ENCODE results near the gene CCDC83. TPM values are rescaled to one million over a fixed set of nuclear protein-coding genes. Genes with fewer than 3 reads are reported as not detected.
A peak's percentile ranks its signal among the peaks of the same experiment; 100 is the strongest.
"Not testable (repeated sequence)": the region's sequence is repeated elsewhere in the genome, so short reads cannot be mapped to it uniquely, and the experiment has no call there.

CCDC83 gene
- total RNA-seq, 3 donors from 2014 or later (not counting 1 experiment from before 2014, with no cell fraction given) = 0.12 TPM; not detected in 2

DNA sequence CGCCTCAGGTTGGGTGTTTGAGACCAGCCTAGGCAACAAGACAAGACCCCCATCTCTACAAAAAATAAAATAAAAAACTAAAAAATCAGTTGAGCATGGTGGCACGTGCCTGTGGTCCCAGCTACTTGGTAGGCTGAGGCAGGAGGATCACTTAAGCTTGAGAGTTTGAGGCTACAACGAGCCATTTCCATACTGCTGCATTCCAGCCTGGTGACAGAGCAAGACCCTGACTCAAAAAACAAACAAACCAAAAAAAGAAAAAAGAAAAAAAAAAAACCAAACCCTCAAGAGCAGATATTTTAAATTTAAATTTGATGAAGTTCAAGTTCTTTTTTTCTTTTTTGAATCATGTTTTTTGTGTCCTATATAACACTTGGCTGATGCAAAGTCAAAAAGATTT is 7.2 kb upstream of the CCDC83 start:
- H3K9me3 ChIP-seq (ENCODE audit: control insufficient read depth, insufficient read depth, low read length) = peaks cover 2% of the 10 kb centered on the region
- DNase-seq (no peak), ATAC-seq (no peak)
- no peaks in the 10 kb centered on the region for H3K27me3 ChIP-seq (ENCODE audit: control insufficient read depth, insufficient read depth, low read length)
- no peaks in the 10 kb centered on the region for H3K36me3 ChIP-seq (ENCODE audit: control insufficient read depth, insufficient read depth, low read length)
- H3K4me1 ChIP-seq (ENCODE audit: control insufficient read depth, insufficient read depth, low read length) = no peaks in the 10 kb centered on the region
- H3K4me3 ChIP-seq (ENCODE audit: low read length) = no peak overlapping the region
- no peak for TF ChIP-seq CTCF (IDR thresholded peaks at IDR 0.05)
- no peak overlapping the region for H3K27ac ChIP-seq (ENCODE audit: low read length)
- intact Hi-C loops (cut with micrococcal nuclease) = no loop called here
- no peaks in the 10 kb centered on the region for H3K9me3 Mint-ChIP-seq
- WGBS (ENCODE audit: insufficient coverage) = 100% methylated on average over 3 of the region's 3 CpGs
- H3K4me1 Mint-ChIP-seq = no peaks in the 10 kb centered on the region
- peaks cover 6% of the 10 kb centered on the region for H3K36me3 Mint-ChIP-seq
- H3K27me3 Mint-ChIP-seq (ENCODE audit: low read depth in 2 of 2) = no peaks in the 10 kb centered on the region
- no peak overlapping the region for H3K27ac Mint-ChIP-seq
- no peak overlapping the region for H3K4me3 Mint-ChIP-seq

DNA sequence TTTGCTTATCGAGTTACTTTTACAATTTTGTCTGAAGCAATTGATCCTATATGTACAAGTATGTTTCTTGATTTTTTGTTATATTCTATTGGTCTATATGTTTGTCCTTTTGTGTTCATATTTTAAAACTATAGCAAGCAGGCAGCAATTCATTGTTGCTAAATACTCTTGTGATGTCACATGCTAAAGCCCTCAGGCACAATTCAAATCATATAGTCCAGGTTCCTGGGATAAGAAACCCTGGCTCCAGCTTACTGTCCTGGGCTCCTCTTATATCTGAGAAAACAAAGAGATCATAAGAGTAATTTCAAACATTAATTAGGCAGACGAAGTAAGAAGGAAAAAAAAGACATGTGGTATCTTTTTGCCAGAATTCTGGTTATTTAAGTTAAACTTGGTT is 6.6 kb upstream of the CCDC83 start:
- no peak for ATAC-seq
- Histone ChIP-seq H3K9me3 (ENCODE audit: control insufficient read depth, insufficient read depth, low read length) (peaks cover 2% of the 10 kb centered on the region), H3K27ac (ENCODE audit: low read length) (no peak overlapping the region), H3K4me3 (ENCODE audit: low read length) (no peak overlapping the region), H3K27me3 (ENCODE audit: control insufficient read depth, insufficient read depth, low read length) (no peaks in the 10 kb centered on the region), H3K36me3 (ENCODE audit: control insufficient read depth, insufficient read depth, low read length) (no peaks in the 10 kb centered on the region), H3K4me1 (ENCODE audit: control insufficient read depth, insufficient read depth, low read length) (no peaks in the 10 kb centered on the region)
- H3K4me3 Mint-ChIP-seq = no peak overlapping the region
- H3K36me3 Mint-ChIP-seq = peaks cover 6% of the 10 kb centered on the region
- DNase-seq = no peak
- WGBS (ENCODE audit: insufficient coverage) = 100% methylated on average over 1 of the region's 2 CpGs
- no peaks in the 10 kb centered on the region for H3K9me3 Mint-ChIP-seq
- H3K4me1 Mint-ChIP-seq = no peaks in the 10 kb centered on the region
- H3K27ac Mint-ChIP-seq = no peak overlapping the region
- H3K27me3 Mint-ChIP-seq (ENCODE audit: low read depth in 2 of 2) = no peaks in the 10 kb centered on the region
- intact Hi-C loops (cut with micrococcal nuclease) = no loop called here
- no peak for TF ChIP-seq CTCF (IDR thresholded peaks at IDR 0.05)

DNA sequence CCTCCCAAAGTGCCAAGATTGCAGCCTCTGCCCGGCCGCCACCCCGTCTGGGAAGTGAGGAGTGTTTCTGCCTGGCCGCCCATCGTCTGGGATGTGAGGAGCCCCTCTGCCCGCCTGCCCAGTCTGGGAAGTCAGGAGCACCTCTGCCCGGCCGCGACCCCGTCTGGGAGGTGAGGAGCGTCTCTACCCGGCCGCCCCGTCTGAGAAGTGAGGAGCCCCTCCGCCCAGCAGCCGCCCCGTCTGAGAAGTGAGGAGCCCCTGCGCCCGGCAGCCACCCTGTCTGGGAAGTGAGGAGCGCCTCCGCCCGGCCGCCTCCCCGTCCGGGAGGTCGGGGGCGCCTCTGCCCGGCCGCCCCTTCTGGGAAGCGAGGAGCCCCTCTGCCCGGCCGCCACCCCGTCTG is 2.4 kb upstream of the CCDC83 start:
- H3K36me3 ChIP-seq (ENCODE audit: control insufficient read depth, insufficient read depth, low read length); H3K27me3 Mint-ChIP-seq (ENCODE audit: low read depth in 2 of 2); H3K36me3 Mint-ChIP-seq; H3K4me3 ChIP-seq (ENCODE audit: low read length); H3K27me3 ChIP-seq (ENCODE audit: control insufficient read depth, insufficient read depth, low read length); H3K4me3 Mint-ChIP-seq; ATAC-seq; DNase-seq; H3K27ac ChIP-seq (ENCODE audit: low read length); H3K9me3 ChIP-seq (ENCODE audit: control insufficient read depth, insufficient read depth, low read length); H3K27ac Mint-ChIP-seq; H3K9me3 Mint-ChIP-seq: not testable (repeated sequence)
- peaks cover 11% of the 10 kb centered on the region for H3K4me1 ChIP-seq (ENCODE audit: control insufficient read depth, insufficient read depth, low read length)
- intact Hi-C loops (cut with micrococcal nuclease) = loop anchor here (10.0 kb wide), 3 partner anchors 158 to 258 kb away; no protein-coding TSS in a partner anchor
- over 99% methylated on average over 33 of the region's 33 CpGs for WGBS (ENCODE audit: insufficient coverage)
- H3K4me1 Mint-ChIP-seq = peaks cover 16% of the 10 kb centered on the region in 2 donors

GRCh38 chr11:85853541-85853940 is 1.6 kb upstream of the CCDC83 start:
- not testable (repeated sequence) for ATAC-seq; H3K9me3 ChIP-seq (ENCODE audit: control insufficient read depth, insufficient read depth, low read length); DNase-seq; H3K4me3 ChIP-seq (ENCODE audit: low read length); H3K36me3 ChIP-seq (ENCODE audit: control insufficient read depth, insufficient read depth, low read length); H3K9me3 Mint-ChIP-seq; H3K27ac ChIP-seq (ENCODE audit: low read length); H3K27me3 Mint-ChIP-seq (ENCODE audit: low read depth in 2 of 2); H3K27me3 ChIP-seq (ENCODE audit: control insufficient read depth, insufficient read depth, low read length); H3K27ac Mint-ChIP-seq; H3K36me3 Mint-ChIP-seq
- Mint-ChIP-seq H3K4me3 (peak overlapping the region; percentile 40), H3K4me1 (peaks cover 16% of the 10 kb centered on the region in 2 donors)
- H3K4me1 ChIP-seq (ENCODE audit: control insufficient read depth, insufficient read depth, low read length) = peaks cover 11% of the 10 kb centered on the region
- no CpG with 5 or more reads among the region's 7 CpGs for WGBS (ENCODE audit: insufficient coverage)
- intact Hi-C loops (cut with micrococcal nuclease) = loop anchor here (10.0 kb wide), 3 partner anchors 159 to 259 kb away; no protein-coding TSS in a partner anchor

All from natural killer cell (primary cell).